GF-D8 (cell line): ENCODE results near the gene GET3.
"Not testable (repeated sequence)": the region's sequence is repeated elsewhere in the genome, so short reads cannot be mapped to it uniquely, and the experiment has no call there.

ENCODE experiments used
- DNase-seq: peaks from one replicate; lab custom pipeline; 2025; lab: John Stamatoyannopoulos, UW

The GET3 gene

GRCh38 chr19:12715929-12716328, 21.4 kb upstream of the GET3 start:
- DNase-seq = no peak

DNA sequence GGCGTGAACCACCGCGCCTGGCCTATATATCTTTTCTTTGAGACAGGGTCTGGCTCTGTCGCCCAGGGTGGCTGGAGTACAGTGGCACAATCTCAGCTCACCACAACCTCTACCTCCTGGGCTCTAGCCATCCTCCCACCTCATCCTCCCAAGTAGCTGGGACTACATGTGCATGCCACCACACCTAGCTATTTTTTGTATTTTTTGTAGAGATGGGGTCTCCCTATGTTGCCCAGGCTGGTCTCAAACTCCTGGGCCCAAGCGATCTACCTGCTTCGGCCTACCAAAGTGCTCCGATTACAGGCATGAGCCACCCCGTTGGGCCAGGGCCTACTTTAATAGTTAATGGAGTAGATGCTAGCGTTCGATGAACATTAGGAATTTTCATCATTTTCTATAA, 17.0 kb upstream of the GET3 start:
- no peak for DNase-seq

- DNase-seq = no peak
Observed at GRCh38 chr19:12720851-12721655, 16.2 kb upstream of the GET3 start.

GRCh38 chr19:12721656-12722565, 15.4 kb upstream of the GET3 start:
- no peak for DNase-seq

DNA sequence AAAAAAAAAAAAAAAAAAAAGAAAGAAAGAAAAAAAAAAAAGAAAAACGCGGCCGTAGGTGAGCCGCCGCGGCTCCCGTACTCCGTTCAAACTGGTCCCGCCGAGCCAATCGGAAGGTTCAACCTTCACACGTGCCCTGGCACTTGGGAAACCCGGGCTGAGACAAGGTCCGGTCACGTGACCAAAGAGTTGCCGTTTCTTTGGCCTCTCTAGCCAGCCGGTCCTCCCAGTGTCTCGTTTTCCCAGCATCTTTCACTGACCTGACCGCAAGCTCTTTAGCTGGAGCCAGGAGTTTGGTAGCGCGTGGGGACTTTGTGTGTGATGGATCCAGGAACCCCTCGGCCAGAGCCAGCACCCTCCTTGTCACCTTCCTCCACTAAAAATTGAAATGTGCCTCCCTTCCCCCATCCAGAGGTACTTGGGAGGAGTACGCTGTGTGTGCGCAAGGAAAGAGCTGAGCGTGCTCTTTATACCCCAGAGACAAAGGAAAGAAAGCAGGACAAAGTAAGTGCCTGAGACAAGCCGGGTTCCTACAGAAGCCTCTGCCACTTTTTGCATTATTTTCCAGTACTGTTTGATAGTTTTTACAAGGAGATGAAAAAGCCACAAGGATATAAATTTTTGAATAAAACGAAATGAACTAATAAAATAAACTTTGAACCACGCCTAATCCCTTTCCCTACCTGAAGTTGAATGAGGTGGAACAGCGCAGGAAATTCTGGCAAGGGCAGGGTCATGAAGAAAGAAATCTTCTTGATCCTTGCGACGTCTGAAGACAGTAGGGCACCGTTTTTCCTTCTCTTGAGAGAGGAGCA, 14.5 kb upstream of the GET3 start:
- peak; percentile 93 for DNase-seq

GRCh38 chr19:12723381-12723640, 14.0 kb upstream of the GET3 start:
- no peak for DNase-seq

DNA sequence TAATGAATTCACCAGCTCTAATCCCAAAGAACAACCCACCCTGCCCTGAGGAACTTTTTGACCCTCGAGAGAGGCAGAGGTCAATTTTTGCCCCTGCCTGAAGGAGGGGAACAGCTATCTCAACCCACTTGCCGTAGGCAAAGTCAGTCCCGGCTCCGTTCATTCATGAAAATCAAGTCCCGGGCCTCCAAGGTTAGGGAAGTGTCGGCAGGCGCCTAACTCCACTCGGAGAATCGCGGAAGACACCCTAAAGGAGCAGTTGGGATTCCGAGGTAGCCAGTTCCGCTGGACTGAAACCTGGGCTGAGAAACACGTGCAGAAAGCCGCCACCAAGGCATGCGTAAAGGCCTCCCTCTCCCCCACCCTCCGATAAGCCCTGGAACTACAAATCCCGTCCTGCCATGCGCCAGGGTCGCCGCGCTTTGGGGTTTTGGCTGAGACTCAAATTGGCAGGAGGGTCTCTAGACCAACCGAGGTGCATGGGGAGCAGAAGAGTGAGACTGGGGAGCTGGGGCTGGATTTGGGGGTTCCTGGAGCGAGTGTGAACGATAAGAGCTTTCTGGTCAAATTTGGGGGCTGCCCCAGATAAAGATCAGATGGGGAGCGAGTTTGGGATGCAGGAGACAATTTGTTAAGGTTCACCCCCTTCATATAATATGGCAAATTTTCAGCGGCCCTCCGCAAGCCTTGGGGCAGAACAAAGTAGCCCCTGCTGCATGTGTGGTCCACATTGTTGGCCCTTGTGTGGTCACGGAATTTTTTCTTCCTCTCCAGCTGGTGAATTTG, 13.5 kb upstream of the GET3 start, which contains the start of gene TNPO2:
Gene TNPO2, minus strand, starts transcription at position 292 of the 786 bp plus-strand sequence. CDS start 2,955 bp downstream, outside the sequence.
- peak; percentile 63 for DNase-seq

DNA sequence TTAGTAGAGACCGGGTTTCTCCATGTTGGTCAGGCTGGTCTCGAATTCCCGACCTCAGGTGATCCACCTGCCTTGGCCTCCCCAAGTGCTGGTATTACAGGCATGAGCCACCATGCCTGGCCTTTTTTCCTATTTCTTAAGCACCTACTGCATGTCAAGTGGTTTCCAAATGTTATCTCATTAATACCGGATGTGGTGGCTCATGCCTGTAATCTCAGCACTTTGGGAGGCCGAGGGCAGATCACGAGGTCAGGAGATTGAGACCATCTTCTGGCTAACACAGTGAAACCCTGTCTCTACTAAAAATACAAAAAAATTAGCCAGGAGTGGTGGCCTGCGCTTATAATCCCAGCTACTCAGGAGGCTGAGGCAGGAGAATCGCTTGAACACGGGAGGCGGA, 11.7 kb upstream of the GET3 start:
- not testable (repeated sequence) for DNase-seq

GRCh38 chr19:12726988-12727316, 10.3 kb upstream of the GET3 start:
- no peak for DNase-seq

DNA sequence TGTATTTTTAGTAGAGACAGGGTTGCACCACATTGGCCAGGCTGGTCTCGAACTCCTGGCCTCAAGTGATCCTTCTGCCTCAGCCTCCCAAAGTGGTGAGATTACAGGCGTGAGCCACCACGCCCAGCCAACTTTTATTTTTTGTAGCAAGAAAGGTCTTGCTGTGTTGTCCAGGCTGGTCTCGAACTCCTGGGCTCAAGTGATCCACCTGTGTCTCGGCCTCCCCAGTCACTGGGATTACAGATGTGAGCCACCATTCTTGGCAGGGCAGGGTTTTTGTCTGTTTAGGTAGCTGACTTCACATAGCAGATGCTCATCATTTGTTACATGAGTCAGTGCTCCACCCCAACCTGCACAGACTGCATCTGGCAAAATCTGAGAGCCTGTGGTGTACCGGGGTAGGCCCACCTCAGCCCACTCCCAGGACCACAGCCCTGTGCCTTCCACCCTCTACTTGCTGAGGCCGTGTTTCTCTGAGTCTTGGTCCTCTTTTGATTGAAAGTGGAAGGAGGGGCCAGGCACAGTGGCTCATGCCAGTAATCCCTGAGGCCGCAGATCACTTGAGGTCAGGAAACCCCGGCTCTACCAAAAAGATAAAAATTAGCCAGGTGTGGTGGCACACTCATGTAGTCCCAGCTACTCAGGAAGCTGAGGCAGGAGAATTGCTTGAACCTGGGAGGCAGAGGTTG, 9.4 kb upstream of the GET3 start:
- DNase-seq = no peak

DNA sequence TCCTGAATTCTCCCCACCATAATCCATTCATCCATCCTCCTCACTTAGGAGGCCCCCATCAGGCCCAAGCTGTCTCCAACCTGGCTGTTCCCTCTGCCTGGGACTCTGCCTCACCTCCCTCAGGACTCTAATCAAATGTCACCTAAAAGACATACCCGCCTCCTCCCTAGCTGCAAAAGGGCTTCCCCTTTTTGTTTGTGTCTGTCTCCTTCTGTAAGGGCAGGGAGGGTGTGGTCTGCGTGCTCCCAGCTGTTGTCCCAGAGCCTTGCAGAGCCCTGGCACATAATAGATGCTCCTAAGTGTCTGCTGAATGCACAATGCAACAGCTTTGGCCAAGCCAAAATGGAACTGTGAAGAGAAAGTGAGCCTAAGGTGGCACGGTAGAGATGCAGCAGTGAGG, 7.2 kb upstream of the GET3 start:
- no peak for DNase-seq

- DNase-seq = no peak
Observed at GRCh38 chr19:12731337-12731736, 6.0 kb upstream of the GET3 start.

DNA sequence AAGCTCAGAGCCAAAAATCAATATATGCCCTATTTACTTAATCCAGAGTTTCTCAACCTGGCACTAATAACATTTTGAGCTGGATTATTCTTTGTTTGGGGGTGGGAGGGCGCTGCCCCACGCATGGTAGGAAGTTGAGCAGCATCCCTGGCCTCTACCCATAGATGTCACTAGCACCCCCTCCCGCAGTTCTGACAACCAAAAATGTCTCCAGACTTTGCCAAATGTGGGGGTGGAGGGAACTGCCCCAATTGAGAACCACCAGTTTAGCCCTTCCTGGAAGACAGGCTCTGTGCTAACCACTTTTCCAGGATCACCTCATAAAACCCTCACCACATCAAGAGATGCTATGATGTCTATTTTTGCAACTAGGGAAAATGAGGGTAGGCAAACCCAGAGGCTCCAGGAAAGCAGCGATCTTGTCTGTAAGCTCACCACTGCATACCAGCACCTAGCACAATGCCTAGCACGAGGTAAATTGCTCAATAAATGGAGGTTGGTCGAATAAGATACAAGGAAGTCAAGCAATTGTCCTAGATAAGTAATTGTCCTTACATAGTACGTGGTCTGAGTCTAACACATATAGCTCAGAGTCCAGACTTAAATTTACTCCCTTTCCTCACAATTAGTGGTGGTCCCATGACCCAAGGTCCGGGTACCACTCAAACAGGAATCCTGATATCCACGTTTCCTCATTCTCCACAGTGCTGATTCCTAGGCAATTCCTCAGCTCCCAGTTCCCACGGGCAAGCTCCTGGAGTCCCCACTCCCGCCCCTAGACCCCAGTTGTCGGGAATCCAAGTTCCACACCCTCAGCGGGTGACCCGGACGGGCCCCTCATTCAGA, 3.7 kb upstream of the GET3 start:
- DNase-seq = peak; percentile 50

DNA sequence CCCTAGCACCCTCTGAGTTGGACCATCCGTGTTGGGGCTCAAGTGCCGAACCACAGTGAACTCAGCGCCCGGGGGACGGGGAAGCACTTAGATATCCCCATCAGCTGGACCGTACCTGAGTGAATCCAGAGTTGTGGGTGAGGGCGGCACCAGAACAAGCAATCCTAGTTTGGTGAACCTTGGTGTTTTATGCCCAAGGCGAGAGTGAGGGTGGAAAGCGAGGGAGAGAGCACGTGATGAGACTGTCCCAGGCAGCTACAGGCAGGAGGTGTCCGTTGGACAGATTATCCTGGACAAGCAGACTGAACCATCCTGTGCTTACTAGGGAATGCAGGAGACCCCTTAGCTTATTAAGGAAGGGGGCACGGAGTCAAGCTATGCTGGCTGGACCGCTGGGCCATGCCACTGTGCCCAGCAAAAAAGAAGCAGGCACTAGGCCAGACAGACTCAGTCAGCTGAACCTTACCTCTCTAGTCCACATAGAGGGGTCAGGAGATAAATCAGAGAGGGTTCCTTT, 596 bp downstream of the GET3 start:
- DNase-seq = no peak

DNA sequence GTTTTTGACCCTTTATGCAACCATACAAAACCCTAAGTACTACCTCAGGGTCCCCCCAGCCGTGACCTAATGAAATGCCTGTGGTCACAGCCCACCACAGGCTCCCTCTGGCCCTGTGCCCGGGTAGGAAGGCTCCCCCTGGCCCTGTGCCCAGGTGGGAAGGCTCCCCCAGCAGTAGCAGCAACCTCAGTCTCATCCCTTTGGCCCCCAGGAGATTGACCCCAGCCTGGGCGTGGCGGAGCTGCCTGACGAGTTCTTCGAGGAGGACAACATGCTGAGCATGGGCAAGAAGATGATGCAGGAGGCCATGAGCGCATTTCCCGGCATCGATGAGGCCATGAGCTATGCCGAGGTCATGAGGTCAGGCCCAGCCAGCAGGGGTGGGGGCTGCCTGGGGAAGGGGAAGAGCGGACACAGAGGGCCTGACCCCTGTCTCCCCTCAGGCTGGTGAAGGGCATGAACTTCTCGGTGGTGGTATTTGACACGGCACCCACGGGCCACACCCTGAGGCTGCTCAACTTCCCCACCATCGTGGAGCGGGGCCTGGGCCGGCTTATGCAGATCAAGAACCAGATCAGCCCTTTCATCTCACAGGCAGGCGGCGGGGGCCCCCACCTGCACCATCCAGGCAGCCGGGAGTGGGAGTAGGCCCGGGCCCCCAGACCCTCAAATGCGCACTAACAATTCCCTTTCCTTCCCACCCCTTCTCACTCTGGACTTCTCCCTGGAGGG, 8.0 kb downstream of the GET3 start:
- no peak for DNase-seq

GRCh38 chr19:12748489-12748888, 11.2 kb downstream of the GET3 start:
- no peak for DNase-seq

DNA sequence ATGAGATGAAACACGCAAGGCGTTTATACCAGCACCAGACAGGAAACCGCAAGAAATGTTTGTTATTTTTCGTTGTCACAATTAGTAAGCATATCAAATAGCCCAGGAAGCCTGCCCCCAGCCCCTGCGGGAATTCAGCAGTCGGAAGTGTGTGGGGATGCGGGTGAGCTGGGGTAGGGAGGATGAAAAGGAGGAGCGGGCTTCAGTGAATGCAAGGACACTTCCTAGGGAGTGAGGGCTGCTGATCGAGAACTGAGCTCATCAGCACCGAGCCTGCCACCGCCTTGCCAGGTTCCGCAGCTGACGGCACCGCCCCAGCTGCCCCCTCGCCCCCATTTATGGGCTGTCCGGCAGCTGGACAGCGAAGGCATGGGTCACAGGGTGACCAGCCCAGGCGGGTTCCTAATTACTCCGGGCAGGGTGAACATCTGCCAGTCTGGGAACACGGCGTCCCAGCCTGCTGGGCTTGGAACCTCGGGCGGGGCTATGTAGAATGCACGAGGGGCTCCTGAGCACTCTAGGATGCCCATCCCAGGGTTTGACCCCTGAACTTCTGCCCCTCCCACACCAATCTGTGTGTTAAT, 12.7 kb downstream of the GET3 start:
- DNase-seq = no peak

- no peak for DNase-seq
Observed at GRCh38 chr19:12750851-12751250, 13.6 kb downstream of the GET3 start.

DNA sequence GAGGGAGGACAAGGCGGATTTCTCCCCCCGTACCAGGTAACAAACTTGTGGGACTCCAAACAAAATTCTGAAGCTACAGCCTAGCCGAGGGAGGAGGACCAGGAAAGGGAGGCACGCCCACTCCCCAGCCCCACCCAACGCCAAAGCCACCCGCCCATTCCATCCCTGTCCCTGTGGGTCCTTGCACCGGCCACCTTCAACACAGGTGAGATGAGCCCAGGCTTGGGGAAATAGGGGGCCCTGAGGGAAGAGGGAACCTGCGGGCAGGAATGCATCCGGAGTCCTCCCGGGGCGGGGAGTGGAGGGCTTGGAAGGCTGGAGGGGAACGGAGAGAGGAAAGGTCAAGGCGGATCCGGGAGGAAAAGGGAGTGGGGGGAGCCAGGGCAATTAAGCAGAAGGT, 14.3 kb downstream of the GET3 start, which contains the start of gene BEST2:
Gene BEST2, plus strand, starts transcription at position 157 of the 400 bp plus-strand sequence. CDS start 802 bp downstream, outside the sequence.
- no peak for DNase-seq
